H1 (cell line): Measurements from ENCODE around the gene TAT. TPM values are rescaled to one million over a fixed set of nuclear protein-coding genes. Genes with fewer than 3 reads are reported as not detected.

ENCODE experiments used
- CTCF ChIA-PET: fragments of 300-600 bp; sonication (Branson Sonifier 250); formaldehyde crosslinking; loops from one replicate; lab custom pipeline; 2021; ENCODE audit not compliant: partially characterized antibody; lab: Charles Lee
- POLR2A ChIA-PET: fragments of 300-600 bp; sonication (Branson Sonifier 250); formaldehyde crosslinking; loops from one replicate; lab custom pipeline; 2021; ENCODE audit warnings: inconsistent platforms; ENCODE audit not compliant: partially characterized antibody; lab: Charles Lee
- DNase-seq, 2 experiments: peaks; one replicate each; pipeline versions ENCODE4 v3.0.0 to v3.0.0-alpha.2; 2010 to 2022; ENCODE audit warnings: low spot score in 2 of 2, low read depth in 1 of 2, mixed read lengths in 1 of 2
- FAIRE-seq: peaks from 2 replicates; lab custom pipeline; 2011; peaks lifted over from hg19 to GRCh38; lab: Jason Lieb, UNC
- H2AFZ ChIP-seq: 2 replicates; pipeline ENCODE4 v1.8.1; 2012; ENCODE audit warnings: low read length, inconsistent platforms
- H2AK5ac ChIP-seq: 2 replicates; pipeline ENCODE4 v1.6.1; 2013; ENCODE audit warnings: low read depth, low read length
- H2BK120ac ChIP-seq: replicated peaks from 2 replicates; pipeline ENCODE3; 2013; ENCODE audit warnings: low read depth, low read length, inconsistent platforms
- H2BK12ac ChIP-seq: 2 replicates; pipeline ENCODE4 v1.6.1; 2013; ENCODE audit warnings: low read depth, low read length
- H2BK15ac ChIP-seq: 2 replicates; pipeline ENCODE4 v1.6.1; 2013; ENCODE audit warnings: low read length
- H2BK20ac ChIP-seq: 2 replicates; pipeline ENCODE4 v1.6.1; 2013; ENCODE audit warnings: low read length
- H2BK5ac ChIP-seq: 2 replicates; pipeline ENCODE4 v1.6.1; 2013; ENCODE audit warnings: low read depth, low read length
- H3K14ac ChIP-seq: 2 replicates; pipeline ENCODE4 v1.6.1; 2013; ENCODE audit warnings: inconsistent platforms; ENCODE audit not compliant: insufficient read length
- H3K18ac ChIP-seq: 2 replicates; pipeline ENCODE4 v1.6.1; 2013; ENCODE audit warnings: low read length; ENCODE audit errors: extremely low read depth
- H3K23ac ChIP-seq: 2 replicates; pipeline ENCODE4 v1.6.1; 2013; ENCODE audit warnings: inconsistent platforms; ENCODE audit not compliant: insufficient read length
- H3K23me2 ChIP-seq: 2 replicates; pipeline ENCODE4 v1.6.1; 2013; ENCODE audit warnings: low read depth, low read length
- H3K27ac ChIP-seq: 2 replicates; pipeline ENCODE4 v1.6.1; 2011; ENCODE audit warnings: low read depth, low read length, inconsistent platforms
- H3K27me3 ChIP-seq, 4 experiments: replicated peaks in 1 of 4; 1 replicate in 1 of 4; 2 replicates in 3 of 4; pipeline versions ENCODE4 v1.6.1 to v1.8.1; 2011 to 2013; ENCODE audit warnings: low read length in 3 of 4, mild to moderate bottlenecking in 3 of 4, inconsistent platforms in 2 of 4, mixed read lengths in 2 of 4, moderate library complexity in 1 of 4; ENCODE audit not compliant: control insufficient read depth in 3 of 4, insufficient read depth in 3 of 4; ENCODE audit errors: extremely low read depth in 1 of 4
- H3K36me3 ChIP-seq, 4 experiments: 2 replicates each; pipeline versions ENCODE4 v1.6.1 to v1.8.1; 2011 to 2013; ENCODE audit warnings: mild to moderate bottlenecking in 4 of 4, low read length in 3 of 4, moderate library complexity in 2 of 4, control low read depth in 1 of 4, inconsistent platforms in 1 of 4; ENCODE audit not compliant: insufficient read depth in 4 of 4, control insufficient read depth in 2 of 4
- H3K4ac ChIP-seq: replicated peaks from 2 replicates; pipeline ENCODE3; 2013; ENCODE audit warnings: low read length, low read depth, mixed read lengths, inconsistent platforms; ENCODE audit not compliant: insufficient read length
- H3K4me1 ChIP-seq, 4 experiments: replicated peaks in 1 of 4; 1 replicate in 1 of 4; 2 replicates in 3 of 4; pipeline versions ENCODE4 v1.6.1 to v1.8.1; 2011 to 2013; ENCODE audit warnings: low read length in 3 of 4, inconsistent platforms in 2 of 4, mixed read lengths in 1 of 4; ENCODE audit not compliant: insufficient read depth in 4 of 4, control insufficient read depth in 3 of 4
- H3K4me2 ChIP-seq, 2 experiments: 2 replicates each; pipeline versions ENCODE4 v1.6.1 to v1.8.1; 2011 to 2013; ENCODE audit warnings: low read depth in 2 of 2, low read length in 2 of 2, control low read depth in 1 of 2, inconsistent platforms in 1 of 2, mild to moderate bottlenecking in 1 of 2; ENCODE audit not compliant: insufficient read depth in 1 of 2
- H3K4me3 ChIP-seq, 4 experiments: fragments of 200-600, 300-600 bp in 1 of 4; sonication (generic), shearing (Covaris generic), sonication (Bioruptor Twin) in 1 of 4; 2 replicates each; pipeline versions ENCODE4 v1.5.1 to v1.8.1; 2011 to 2016; ENCODE audit warnings: low read length in 4 of 4, low read depth in 3 of 4, control low read depth in 2 of 4, inconsistent platforms in 2 of 4, mild to moderate bottlenecking in 2 of 4, mixed read lengths in 1 of 4, moderate library complexity in 1 of 4; ENCODE audit not compliant: insufficient read depth in 2 of 4; ENCODE audit errors: extremely low read depth in 1 of 4
- H3K56ac ChIP-seq: replicated peaks from 2 replicates; pipeline ENCODE3; 2013; ENCODE audit warnings: low read depth, mild to moderate bottlenecking, mixed read lengths, low read length, inconsistent platforms; ENCODE audit not compliant: insufficient read length
- H3K79me1 ChIP-seq: 2 replicates; pipeline ENCODE4 v1.6.1; 2013; ENCODE audit warnings: low read depth, low read length, control low read depth
- H3K79me2 ChIP-seq, 2 experiments: 2 replicates each; pipeline versions ENCODE4 v1.6.1 to v1.8.1; 2012 to 2013; ENCODE audit warnings: low read length in 2 of 2, mild to moderate bottlenecking in 2 of 2, inconsistent platforms in 1 of 2; ENCODE audit not compliant: insufficient read depth in 2 of 2, control insufficient read depth in 1 of 2
- H3K9ac ChIP-seq, 4 experiments: replicated peaks in 1 of 4; 1 replicate in 1 of 4; 2 replicates in 3 of 4; pipeline versions ENCODE4 v1.6.1 to v1.8.1; 2011 to 2013; ENCODE audit warnings: low read depth in 3 of 4, low read length in 3 of 4, control low read depth in 2 of 4, mild to moderate bottlenecking in 2 of 4, moderate library complexity in 2 of 4, inconsistent platforms in 1 of 4; ENCODE audit errors: extremely low read depth in 1 of 4
- H3K9me3 ChIP-seq, 2 experiments: 2 replicates each; pipeline versions ENCODE4 v1.6.1 to v1.8.1; 2012 to 2013; ENCODE audit warnings: mild to moderate bottlenecking in 2 of 2, moderate library complexity in 2 of 2, control low read depth in 1 of 2, inconsistent platforms in 1 of 2, low read depth in 1 of 2, low read length in 1 of 2, mixed read lengths in 1 of 2; ENCODE audit not compliant: insufficient read depth in 2 of 2
- H4K20me1 ChIP-seq, 2 experiments: replicated peaks in 1 of 2; 2 replicates each; pipeline versions ENCODE3 to v1.8.1; 2011 to 2013; ENCODE audit warnings: inconsistent platforms in 2 of 2, low read length in 2 of 2, mild to moderate bottlenecking in 1 of 2; ENCODE audit not compliant: insufficient read depth in 2 of 2, control insufficient read depth in 1 of 2
- H4K5ac ChIP-seq: 2 replicates; pipeline ENCODE4 v1.6.1; 2013; ENCODE audit warnings: low read length, low read depth, mixed read lengths, inconsistent platforms; ENCODE audit not compliant: insufficient read length
- H4K8ac ChIP-seq: 2 replicates; pipeline ENCODE4 v1.8.0; 2013; ENCODE audit warnings: mild to moderate bottlenecking, moderate library complexity, low read length, inconsistent platforms; ENCODE audit not compliant: insufficient read depth; ENCODE audit errors: extremely low read depth
- H4K91ac ChIP-seq: replicated peaks from 2 replicates; pipeline ENCODE3; 2013; ENCODE audit warnings: low read length, mixed read lengths, inconsistent platforms; ENCODE audit not compliant: insufficient read length
- CBX8 ChIP-seq: fragments of 300-800, 300-1000 bp; sonication (generic); IDR thresholded peaks from 2 replicates; pipeline ENCODE4 v1.7.1; 2016; ENCODE audit warnings: low read depth, low read length, borderline replicate concordance
- CTBP2 ChIP-seq: IDR thresholded peaks from 2 replicates; pipeline ENCODE4 v1.7.0; 2011; ENCODE audit warnings: borderline replicate concordance, mild to moderate bottlenecking, moderate library complexity, mixed read lengths, low read length; ENCODE audit not compliant: insufficient read depth, insufficient read length
- EZH2 ChIP-seq: fragments of 200-600 bp; sonication (generic); IDR thresholded peaks from 2 replicates; pipeline ENCODE4 v1.7.1; 2012; ENCODE audit warnings: low read depth, mild to moderate bottlenecking, moderate library complexity, low read length, inconsistent platforms; ENCODE audit not compliant: severe bottlenecking
- JUN ChIP-seq: IDR thresholded peaks from 2 replicates; pipeline ENCODE4 v1.6.1; 2011; ENCODE audit warnings: low read depth, mild to moderate bottlenecking, improper control_type of control experiment, low read length
- KDM5A ChIP-seq: fragments of 200-600 bp; IDR thresholded peaks from 2 replicates; pipeline ENCODE4 v1.7.1; 2012; ENCODE audit warnings: mild to moderate bottlenecking, low read length, inconsistent platforms, mixed read lengths
- NRF1 ChIP-seq: IDR thresholded peaks from 2 replicates; pipeline ENCODE4 v1.6.1; 2011; ENCODE audit warnings: mild to moderate bottlenecking, low read depth, low read length, improper control_type of control experiment
- YY1 ChIP-seq: IDR thresholded peaks from 2 replicates; pipeline ENCODE4 v1.6.1; 2011; ENCODE audit warnings: low read depth, mild to moderate bottlenecking, low read length
- WGBS, 2 experiments: shearing (Covaris generic) in 1 of 2; methylation state at CpG; one replicate each; pipeline versions ENCODE4 v1.1.6 to v1.1.7; 2013 to 2015; ENCODE audit warnings: low lambda C conversion rate in 2 of 2, mixed read lengths in 2 of 2, inconsistent platforms in 1 of 2, low coverage in 1 of 2, missing lambda C conversion rate in 1 of 2; ENCODE audit not compliant: insufficient replicate concordance in 2 of 2, insufficient coverage in 1 of 2, insufficient read length in 1 of 2; ENCODE audit errors: extremely low coverage in 1 of 2, missing lambda C conversion rate in 1 of 2; 5-methylcytosine and 5-hydroxymethylcytosine counted together
- polyA plus RNA-seq, 7 experiments: library from polyadenylated mRNA; depleted of rRNA in 3 of 7; stranded (reverse) in 5 of 7; unstranded in 2 of 7; fragments of >200 nt in 5 of 7; fragments of 200-250 nt in 2 of 7; gene quantifications; 1 replicate in 5 of 7; 2 replicates in 1 of 7; 4 replicates in 1 of 7; pipeline versions ENCODE4 v1.2.1 to v1.2.3, GENCODE V29; 2011 to 2013; ENCODE audit warnings: missing spikeins in 2 of 7, mixed read lengths in 2 of 7
- total RNA-seq: library from RNA; stranded (reverse); fragmentation: NEBNext Ultra II Directional; extraction: Animal tissue kit (Norgen Biotek cat#: 25700); gene quantifications from 2 replicates; pipeline ENCODE4 v1.2.1, GENCODE V29; 2021
- TF ChIP-seq, protein P1 (sequence below), 3 experiments: IDR thresholded peaks; 1 replicate in 2 of 3; 2 replicates in 1 of 3; pipeline versions ENCODE4 v1.5.1 to v1.6.1; 2011; ENCODE audit warnings: low read length in 3 of 3, mild to moderate bottlenecking in 3 of 3, inconsistent platforms in 2 of 3, low read depth in 1 of 3, moderate library complexity in 1 of 3; ENCODE audit not compliant: insufficient read depth in 1 of 3; ENCODE audit errors: control extremely low read depth in 1 of 3

The TAT gene
- total and polyA plus RNA-seq, 2 of the 8 experiments (the other 6 are each of a cell fraction or from before 2014, with no cell fraction given): 0.03 TPM; not detected in 1

DNA sequence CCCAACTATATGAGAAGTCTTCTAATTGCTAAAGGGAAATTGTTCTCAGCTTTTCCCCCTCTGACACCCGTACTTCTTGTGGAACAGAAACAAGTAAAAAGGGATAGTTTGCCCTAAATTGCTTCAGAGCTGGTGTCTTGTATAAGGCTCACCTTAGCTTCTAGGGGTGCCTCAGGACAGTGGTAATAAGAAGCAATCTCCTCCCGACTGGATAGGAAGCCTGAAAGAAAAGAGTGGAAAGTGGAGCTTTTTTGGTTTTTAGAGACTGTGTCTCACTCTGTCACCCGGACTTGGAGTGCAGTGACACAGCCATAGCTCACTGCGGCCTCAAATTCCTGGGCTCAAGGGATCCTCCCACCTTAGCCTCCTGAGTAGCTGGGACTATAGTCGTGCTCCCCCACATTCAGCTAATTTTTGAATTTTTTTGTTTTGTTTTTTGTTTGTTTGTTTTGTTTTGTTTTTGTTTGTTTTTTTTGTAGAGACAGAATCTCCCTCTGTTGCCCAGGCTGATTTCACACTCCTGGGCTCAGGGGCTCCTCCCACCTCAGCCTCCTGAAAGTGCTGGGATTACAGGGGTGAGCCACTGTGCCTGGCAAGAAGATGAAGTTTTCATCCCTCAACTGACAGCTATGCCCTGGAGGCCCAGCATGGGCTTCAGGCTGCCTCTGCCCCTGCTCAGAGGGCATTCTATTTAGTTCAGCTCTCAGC lies 3.4 kb downstream of the TAT start:
- H3K23me2 ChIP-seq: no peaks in the 10 kb centered on the region
- ChIA-PET POLR2A (interaction anchor here (0.9 kb wide), 1 partner anchor 12 kb away, joined by 3 read pairs; no protein-coding TSS in a partner anchor), CTCF (interaction anchor here (0.7 to 15.5 kb wide), 6 partner anchors 8 to 47 kb away, joined by 3 to 89 read pairs (median 4); partner anchors contain the start of gene CHST4)
- H2BK5ac ChIP-seq: no peak overlapping the region
- no peak overlapping the region for H2AFZ ChIP-seq
- H2BK120ac ChIP-seq: no peak overlapping the region
- no peaks in the 10 kb centered on the region for H3K4me1 ChIP-seq
- no peak overlapping the region for H4K5ac ChIP-seq
- no peak overlapping the region for H2BK12ac ChIP-seq
- H3K36me3 ChIP-seq: no peaks in the 10 kb centered on the region
- no peaks in the 10 kb centered on the region for H3K79me1 ChIP-seq
- no peak overlapping the region for H3K9ac ChIP-seq
- no peak overlapping the region for H3K23ac ChIP-seq
- TF ChIP-seq CTBP2 (no peak), CBX8 (no peak), NRF1 (no peak), EZH2 (no peak), YY1 (no peak), JUN (no peak), KDM5A (no peak)
- TF ChIP-seq, protein P1, sequence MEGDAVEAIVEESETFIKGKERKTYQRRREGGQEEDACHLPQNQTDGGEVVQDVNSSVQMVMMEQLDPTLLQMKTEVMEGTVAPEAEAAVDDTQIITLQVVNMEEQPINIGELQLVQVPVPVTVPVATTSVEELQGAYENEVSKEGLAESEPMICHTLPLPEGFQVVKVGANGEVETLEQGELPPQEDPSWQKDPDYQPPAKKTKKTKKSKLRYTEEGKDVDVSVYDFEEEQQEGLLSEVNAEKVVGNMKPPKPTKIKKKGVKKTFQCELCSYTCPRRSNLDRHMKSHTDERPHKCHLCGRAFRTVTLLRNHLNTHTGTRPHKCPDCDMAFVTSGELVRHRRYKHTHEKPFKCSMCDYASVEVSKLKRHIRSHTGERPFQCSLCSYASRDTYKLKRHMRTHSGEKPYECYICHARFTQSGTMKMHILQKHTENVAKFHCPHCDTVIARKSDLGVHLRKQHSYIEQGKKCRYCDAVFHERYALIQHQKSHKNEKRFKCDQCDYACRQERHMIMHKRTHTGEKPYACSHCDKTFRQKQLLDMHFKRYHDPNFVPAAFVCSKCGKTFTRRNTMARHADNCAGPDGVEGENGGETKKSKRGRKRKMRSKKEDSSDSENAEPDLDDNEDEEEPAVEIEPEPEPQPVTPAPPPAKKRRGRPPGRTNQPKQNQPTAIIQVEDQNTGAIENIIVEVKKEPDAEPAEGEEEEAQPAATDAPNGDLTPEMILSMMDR (IDR thresholded peaks at IDR 0.05; ENCODE audit: control extremely low read depth in 1 of 3, insufficient read depth in 1 of 3, low read depth in 1 of 3, low read length in 3 of 3): no peak
- H2AK5ac ChIP-seq: no peak overlapping the region
- H4K91ac ChIP-seq: no peak overlapping the region
- no peaks in the 10 kb centered on the region for H3K79me2 ChIP-seq
- no peak overlapping the region for H3K4me2 ChIP-seq
- no peak overlapping the region for H3K56ac ChIP-seq
- H3K14ac ChIP-seq: no peak overlapping the region
- no peak overlapping the region for H3K27ac ChIP-seq
- DNase-seq (no peak), FAIRE-seq (no peak)
- H3K27me3 ChIP-seq: no peaks in the 10 kb centered on the region
- no peaks in the 10 kb centered on the region for H4K20me1 ChIP-seq
- H3K18ac ChIP-seq: no peak overlapping the region
- H3K4me3 ChIP-seq: no peak overlapping the region
- no peak overlapping the region for H2BK20ac ChIP-seq
- H3K9me3 ChIP-seq: no peaks in the 10 kb centered on the region
- no peak overlapping the region for H4K8ac ChIP-seq
- no peak overlapping the region for H2BK15ac ChIP-seq
- 79% methylated on average over 5 of the region's 5 CpGs; no CpG with 5 or more reads in 1 of the 2 experiments for WGBS, 2 experiments
- H3K4ac ChIP-seq: no peak overlapping the region
